NCI-H69 (cell line): ENCODE results near the gene RAE1.

Source experiments
- DNase-seq: peaks from one replicate; lab custom pipeline; 2025; lab: John Stamatoyannopoulos, UW

Gene RAE1

DNA sequence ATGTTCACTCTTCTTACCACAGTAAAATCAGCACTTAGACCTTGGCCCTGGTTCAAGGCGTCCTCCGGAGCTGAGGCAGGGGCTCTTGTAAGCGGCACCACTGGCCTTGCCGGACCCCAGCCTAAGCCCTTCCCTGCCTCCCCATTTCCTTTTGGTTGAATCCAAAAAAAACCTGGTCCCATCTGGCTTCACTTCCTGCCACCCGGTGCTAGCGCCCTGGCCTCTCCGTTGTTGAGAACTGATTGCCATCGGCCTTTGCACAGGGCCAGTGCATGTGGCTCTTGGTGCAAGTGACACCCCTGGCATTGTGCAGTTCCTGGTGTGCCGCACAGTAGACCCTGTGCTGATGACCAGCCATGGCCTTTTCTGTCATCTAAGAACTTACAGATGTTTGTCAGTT is 21.1 kb downstream of the RAE1 start:
- DNase-seq = no peak

DNA sequence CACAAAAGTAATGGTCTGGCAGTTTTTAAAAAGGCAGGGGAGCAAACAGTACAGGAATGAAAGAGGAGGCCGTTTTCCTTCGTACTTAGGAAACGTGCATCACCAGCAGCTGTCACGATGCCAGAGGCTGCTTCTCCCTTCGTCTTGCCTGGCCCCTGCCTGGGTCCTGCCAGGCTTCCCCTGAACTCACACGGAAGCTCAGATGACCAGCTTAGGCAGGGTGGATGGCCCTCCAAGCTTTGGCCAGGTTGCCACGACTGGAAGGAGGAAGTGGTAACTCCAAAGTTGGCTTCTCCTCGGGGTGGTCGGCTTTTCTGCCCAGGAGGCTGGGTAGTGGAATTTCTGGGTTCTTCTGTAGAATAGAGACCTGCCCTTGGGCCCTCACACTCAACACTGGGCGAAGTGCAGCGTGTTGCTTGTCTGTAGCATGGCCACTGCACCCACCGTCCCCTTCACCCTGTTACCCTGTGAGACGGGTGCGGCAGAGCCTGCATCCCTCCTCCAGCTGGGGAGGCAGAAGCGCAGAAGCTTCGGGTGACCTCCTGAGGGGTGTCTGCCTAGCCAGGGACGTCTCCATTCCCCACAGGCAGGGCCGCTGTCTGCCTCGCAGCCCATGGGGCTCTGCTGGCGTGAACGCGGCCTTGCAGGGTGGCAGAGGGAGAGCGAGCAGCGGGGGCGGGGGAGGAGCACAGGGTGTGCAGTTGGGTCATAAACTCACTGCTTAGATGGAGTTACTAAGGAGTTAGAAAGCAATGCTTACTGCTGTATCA is 21.7 kb downstream of the RAE1 start:
- DNase-seq = no peak

DNA sequence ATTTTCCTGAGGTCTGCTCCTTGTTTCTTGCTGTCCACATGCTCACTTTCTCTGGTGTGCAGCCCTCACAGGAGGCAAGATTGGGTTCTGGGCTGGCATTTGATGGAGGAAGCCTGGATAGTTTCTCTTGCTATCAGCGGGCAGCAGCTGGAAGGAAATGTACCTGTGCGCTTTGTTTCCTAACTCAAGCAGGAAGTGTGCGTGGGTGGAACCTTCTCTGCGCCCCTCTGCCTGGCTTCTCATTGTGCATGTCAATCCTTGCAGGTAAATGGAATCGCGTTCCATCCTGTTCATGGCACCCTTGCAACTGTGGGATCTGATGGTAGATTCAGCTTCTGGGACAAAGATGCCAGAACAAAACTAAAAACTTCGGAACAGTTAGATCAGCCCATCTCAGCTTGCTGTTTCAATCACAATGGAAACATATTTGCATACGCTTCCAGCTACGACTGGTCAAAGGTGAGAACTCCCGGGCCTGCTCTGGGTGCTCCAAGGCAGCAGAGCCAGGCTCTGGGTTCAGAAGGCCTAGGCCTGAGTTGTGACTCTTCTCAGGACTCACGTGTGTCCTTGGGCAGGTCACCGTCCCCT is 23.4 kb downstream of the RAE1 start:
- no peak for DNase-seq

DNA sequence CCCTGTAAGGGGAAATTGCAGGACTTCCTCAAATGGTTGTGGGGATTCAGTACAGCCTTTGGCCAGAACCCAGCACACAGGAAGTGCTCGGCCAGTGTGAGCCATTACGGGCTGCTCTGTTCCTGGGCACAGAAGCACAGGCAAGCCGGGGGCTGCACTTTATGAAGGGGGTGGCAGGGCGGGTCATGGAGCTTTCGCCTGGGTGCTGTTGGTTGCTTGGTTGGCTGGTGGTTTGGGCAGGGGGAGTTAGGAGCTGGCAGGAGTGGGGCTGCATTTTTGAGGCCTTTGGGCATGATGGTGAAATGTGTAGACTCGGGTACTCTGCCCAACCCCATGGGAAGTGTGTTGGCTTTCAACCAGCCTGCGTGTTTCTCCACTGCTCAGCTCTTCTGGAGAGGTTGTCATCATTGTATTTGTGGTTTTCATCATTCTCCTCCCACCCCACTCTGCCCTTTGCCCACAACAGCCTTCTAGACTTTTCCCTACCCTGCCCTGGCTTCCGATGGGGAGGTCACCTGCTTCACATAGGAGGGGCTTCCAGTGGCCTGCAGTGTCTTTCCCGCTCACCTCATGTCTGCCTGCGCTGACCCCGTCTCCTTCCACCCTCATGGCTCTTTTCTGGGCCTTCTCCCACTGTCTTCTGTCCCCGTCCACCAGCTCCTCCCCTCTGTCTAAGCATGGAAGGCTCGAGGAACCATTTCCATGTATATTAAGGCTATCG is 24.0 kb downstream of the RAE1 start:
- DNase-seq = no peak

DNA sequence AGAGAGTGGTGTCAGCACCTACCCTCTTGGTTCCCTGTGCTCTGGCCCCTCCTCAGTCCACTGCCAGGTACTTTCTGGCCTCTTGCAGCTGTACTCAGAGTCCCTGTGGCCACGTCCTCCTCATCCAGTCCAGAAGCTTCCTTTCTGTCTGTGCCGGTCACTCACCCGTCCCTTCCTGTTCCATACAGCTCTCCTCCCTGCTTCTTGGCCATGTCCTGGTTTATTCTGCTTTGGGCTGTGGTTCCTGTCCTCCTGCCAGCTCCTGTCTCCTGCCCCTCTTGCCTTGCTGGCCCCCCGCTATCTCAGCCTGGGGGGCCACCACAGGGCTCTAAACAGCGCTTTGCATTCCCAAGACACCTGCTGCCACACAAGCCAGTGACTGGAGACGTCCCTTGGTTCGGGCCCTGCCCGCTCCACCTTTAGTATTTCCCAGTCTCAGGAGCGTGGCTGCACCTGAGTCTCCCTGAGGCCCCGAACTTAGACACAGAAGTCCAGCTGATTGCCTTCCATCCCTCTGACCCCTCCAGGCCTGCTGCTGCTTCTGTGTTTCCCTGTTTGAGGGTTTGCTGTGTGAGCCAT is 24.7 kb downstream of the RAE1 start:
- no peak for DNase-seq

DNA sequence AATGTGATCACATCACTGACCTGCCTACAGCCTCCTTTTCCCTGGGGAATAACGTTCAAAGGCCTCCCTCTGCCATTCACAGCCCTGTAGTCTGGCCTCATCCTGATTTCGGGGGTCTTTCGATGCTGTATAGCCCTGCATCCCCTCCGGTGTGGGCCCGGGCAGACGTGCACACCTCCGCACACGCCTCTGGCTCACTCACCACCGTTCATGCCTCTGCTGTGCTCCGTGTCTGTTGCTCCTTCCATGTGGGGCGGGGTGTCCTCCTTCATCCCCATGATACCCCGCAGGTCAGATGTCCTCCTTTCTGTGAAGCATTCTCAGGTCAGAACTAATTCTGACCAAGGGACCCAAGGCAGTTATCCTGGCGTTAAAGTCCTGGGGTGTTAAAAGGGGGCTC is 26.3 kb downstream of the RAE1 start:
- no peak for DNase-seq

- DNase-seq = no peak
Measured at GRCh38 chr20:57378107-57378506, 27.1 kb downstream of the RAE1 start.

DNA sequence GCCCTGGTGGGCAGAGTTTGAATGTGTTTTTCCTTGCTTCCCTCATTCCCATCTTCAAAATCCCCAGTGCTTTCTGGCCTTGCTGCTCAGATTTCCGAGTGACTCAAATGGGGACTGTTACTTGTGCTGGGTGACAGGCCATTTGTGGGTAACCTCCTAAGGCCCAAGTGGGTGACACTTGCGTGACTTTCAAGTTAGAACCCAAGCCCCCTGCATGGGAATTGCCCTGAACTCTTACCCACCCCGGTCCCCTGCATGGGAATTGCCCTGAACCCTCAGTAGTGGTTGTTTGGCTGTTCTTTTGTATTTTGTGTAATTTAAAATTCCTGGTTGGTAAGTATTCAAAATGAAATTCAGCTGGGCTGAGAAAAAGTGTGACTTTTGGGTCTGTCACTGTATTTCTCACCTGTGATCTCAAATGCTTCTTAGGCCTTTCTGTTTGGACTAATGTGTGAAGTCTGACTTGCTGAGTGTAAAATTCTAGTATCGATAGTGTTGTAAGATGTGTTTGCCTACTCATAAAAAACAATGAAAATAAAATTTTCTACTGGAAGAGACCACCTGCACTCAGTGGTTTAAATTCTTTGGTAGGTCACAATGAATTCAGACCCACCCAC is 27.7 kb downstream of the RAE1 start:
- no peak for DNase-seq

- DNase-seq = no peak
Measured at GRCh38 chr20:57379263-57379647, 28.2 kb downstream of the RAE1 start.

DNA sequence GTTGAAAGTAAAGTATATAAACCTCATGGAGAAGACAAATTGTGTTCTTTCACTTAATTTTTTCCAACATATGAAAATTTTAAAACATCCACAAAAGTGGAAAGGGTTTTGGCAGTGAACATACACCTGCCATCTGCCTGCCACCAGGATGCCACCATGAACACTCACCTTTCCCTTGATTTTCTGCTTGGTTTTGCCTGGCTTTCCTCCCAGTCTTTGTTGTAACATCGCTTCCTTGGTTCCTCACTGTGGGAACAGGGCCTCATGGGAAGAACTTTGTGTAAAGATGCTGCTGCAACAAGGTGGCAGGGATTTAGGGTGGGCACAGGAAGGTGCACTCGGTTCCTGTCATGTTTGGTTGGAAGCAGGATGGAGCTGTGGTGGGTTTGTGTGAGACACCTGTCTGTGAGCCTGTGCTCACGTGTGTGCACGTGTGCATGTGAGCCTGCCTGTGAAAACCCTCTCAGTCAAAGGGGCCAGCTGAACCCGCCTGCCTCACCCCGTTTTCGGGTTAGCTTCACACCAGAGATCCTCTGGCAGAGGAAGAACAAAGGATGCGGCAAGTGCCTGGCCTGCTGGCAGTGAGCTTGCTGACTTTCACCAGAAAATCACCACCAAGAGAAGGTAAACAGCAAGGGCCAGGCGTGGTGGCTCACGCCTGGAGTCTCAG is 29.2 kb downstream of the RAE1 start:
- DNase-seq = no peak

DNA sequence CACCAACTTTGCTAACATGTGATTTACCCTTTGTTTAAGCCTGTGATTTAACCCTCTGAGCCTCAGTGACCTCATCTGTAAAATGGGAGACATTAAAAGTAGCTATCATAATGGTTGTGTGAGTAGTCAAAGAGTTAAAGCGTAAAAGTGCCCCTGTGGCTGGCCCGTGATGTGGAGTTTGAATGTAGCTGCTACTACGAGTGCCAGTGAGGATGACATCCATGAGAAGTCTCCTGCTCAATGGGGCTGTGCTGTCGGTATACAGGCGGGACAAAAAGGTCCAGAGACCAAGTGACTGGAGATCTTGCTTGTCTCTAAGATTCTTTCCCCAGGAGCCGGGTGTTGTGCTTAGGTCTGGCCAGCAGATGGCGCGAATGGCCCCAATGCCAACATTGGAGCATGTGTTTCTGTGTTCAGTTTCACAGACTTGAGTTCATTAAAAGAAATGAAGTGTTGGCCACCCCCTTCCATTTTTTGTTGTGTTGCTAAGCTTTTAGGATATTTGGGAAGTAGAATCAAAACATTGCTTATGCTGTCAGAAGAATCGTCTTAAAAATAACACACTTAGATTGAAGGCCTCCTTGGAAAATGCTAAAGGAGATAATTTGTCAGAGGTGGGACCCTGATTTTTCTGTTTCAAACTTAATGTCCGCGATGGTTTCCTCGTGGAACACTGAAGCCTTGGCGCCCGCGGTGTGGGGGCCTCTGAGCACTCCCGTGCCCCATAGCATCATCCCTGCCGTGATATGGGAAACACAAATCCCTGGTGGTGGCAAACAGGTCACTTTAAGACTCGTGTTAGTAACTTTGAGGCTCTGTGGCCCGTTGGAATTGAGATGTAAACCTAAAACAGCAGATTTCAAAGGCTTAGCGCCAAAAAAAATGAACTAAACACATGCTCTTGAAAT is 30.8 kb downstream of the RAE1 start:
- DNase-seq = peak; percentile 63

DNA sequence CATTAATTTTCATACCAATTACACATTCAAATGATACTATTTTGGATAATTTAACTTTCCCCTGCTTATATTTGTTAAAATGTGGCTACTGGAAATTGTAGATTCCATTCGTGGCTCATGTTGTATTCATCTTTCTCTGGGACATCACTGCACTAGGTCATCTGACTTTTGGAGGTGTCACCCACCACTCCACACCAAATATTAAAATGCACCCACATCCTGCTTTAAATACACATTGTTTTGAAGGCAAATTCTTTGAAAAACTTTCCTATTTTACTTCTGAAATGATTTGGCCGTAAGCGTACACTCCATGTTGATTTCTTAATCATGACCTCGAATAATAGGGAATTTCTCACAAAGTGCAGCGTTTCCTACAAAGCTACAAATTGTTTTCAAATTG is 31.5 kb downstream of the RAE1 start:
- no peak for DNase-seq

GRCh38 chr20:57383447-57384347 is 32.6 kb downstream of the RAE1 start:
- no peak for DNase-seq

- no peak for DNase-seq
Measured at GRCh38 chr20:57384486-57384885, 33.4 kb downstream of the RAE1 start.

DNA sequence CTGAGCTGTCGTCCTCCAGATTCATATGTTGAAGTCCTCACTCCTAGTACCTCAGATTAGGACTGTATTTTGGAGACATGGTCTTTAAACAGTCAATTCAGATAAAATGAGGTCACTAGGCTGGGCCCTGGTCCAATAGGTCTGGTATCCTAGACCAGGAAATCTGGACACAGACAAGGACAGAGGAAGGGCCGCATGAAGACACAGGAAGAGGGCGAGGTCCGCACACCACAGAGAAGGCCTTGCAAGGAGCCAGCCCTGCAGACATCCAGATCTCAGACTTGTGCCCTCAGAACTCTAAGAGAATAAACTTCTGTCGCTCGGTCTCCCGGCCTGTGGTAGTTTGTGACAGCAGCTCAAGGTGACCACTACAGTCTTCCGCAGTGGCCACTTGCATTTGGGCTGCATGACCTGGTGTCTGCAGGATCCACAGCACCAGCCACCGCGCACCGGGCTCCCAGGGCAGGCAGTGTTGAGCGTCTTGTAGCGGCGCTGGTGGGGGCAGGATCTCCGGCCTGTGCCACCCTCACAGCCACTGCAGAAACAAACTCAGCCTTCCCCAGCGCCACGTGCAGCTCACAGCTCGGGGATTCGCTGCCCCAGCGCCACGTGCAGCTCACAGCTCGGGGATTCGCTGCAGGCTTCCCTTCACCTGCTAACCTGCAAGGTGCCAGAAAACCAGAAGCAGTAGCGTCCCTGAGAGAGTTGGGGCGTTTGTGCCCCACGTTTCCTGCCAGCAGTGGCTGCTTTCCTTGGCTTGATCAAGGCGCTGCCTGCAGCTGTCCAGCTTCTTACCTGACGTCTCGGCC is 34.1 kb downstream of the RAE1 start:
- DNase-seq = no peak

DNA sequence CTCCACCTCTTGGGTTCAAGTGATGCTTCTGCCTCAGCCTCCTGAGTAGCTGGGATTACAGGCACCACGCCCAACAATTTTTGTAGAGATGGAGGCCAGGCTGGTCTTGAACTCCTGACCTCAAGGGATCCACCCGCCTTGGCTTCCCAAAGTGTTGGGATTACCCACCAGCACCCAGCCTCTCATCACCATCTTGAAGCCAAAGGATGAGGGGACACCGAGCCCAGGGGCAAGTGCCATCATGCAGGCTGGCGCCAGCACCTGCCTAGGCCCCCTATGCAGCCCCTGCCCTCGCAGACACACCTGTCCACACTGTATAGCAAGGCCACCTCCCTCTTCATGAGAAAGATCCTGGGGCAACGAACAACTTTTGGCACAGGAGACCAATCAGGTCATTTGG is 34.9 kb downstream of the RAE1 start:
- DNase-seq = no peak

DNA sequence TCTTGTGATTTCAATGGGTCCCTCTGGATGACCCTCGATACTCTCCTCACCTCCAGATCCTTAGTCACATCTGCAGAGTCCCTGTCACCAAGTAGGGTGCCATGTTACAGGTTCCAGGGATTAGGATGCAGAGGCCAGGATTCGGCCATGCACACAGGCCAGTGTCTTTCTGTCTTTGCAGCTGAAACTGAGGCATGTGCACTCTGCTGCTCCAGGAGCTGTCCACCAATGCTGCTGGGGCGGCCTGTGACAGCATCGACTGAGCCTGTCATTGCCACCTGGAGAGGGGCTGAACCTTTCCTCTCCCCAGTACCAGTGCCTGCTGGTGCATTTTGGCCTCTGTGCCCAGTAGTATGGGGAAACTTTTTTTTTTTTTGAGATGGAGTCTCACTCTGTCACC is 35.7 kb downstream of the RAE1 start:
- no peak for DNase-seq

GRCh38 chr20:57387463-57387862 is 36.4 kb downstream of the RAE1 start:
- no peak for DNase-seq

DNA sequence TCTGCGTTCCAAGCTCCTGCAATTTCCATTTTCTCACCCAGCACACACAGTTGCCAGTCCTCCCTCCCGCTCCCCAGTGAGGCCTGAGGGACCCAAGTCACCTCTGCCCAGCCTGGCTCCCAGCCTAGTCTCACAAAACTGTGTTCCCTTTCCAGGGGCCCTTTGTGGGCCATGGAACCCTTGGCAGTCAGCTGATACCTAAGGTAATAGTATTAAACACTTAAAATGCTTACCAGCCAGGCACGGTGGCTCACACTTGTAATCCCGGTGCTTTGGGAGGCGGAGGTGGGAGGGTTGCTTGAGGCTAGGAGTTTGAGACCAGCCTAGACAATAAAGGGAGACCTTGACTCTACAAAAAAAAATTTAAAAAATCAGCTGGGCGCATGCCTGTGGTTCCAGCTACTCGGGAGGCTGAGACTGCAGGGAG is 36.9 kb downstream of the RAE1 start:
- DNase-seq = no peak
